RWPE2 (cell line): ENCODE data around the gene SLC15A1.
A peak's percentile ranks its signal among the peaks of the same experiment; 100 is the strongest.

Experiments used
- ATAC-seq: fragments of 200-7000 bp; cut with Tn5 transposase; 3 replicates; pipeline ENCODE4 v1.9.1; 2021; ENCODE audit warnings: low read depth
- DNase-seq: peaks from one replicate; pipeline ENCODE4 v3.0.0-alpha.2; 2020; ENCODE audit warnings: low spot score
- H3K27ac ChIP-seq: fragments of 450-650 bp; 2 replicates; pipeline ENCODE4 v1.5.1; 2017; ENCODE audit warnings: mild to moderate bottlenecking; ENCODE audit not compliant: poor library complexity, severe bottlenecking
- H3K27me3 ChIP-seq: fragments of 250-450 bp; sonication (Bioruptor Pico); 2 replicates; pipeline ENCODE4 v1.5.1; 2021; ENCODE audit warnings: mild to moderate bottlenecking, moderate library complexity; ENCODE audit not compliant: insufficient read depth, poor library complexity, severe bottlenecking
- H3K36me3 ChIP-seq: fragments of 250-450 bp; sonication (Bioruptor Pico); 2 replicates; pipeline ENCODE4 v1.5.1; 2020; ENCODE audit warnings: low read depth, mild to moderate bottlenecking, moderate library complexity
- H3K4me1 ChIP-seq: fragments of 250-450 bp; sonication (Bioruptor Pico); 2 replicates; pipeline ENCODE4 v1.5.1; 2021; ENCODE audit warnings: mild to moderate bottlenecking, moderate library complexity; ENCODE audit not compliant: insufficient read depth, poor library complexity, severe bottlenecking
- H3K4me3 ChIP-seq: fragments of 250-450 bp; sonication (Bioruptor Pico); 2 replicates; pipeline ENCODE4 v1.5.1; 2021; ENCODE audit warnings: mild to moderate bottlenecking, moderate library complexity; ENCODE audit not compliant: severe bottlenecking
- H3K9me3 ChIP-seq: fragments of 250-450 bp; sonication (Bioruptor Pico); 2 replicates; pipeline ENCODE4 v1.5.1; 2021; ENCODE audit warnings: mild to moderate bottlenecking, moderate library complexity; ENCODE audit not compliant: severe bottlenecking
- TF ChIP-seq, protein P1 (sequence below): fragments of 450-650 bp; IDR thresholded peaks from one replicate; pipeline ENCODE4 v1.5.1; 2017; ENCODE audit warnings: mild to moderate bottlenecking, moderate library complexity; ENCODE audit not compliant: poor library complexity, severe bottlenecking

Gene SLC15A1

GRCh38 chr13:98730441-98730840, 22.0 kb downstream of the SLC15A1 start:
- H3K9me3 ChIP-seq = no peaks in the 10 kb centered on the region
- DNase-seq (no peak), ATAC-seq (no peak)
- H3K27ac ChIP-seq = no peak overlapping the region
- H3K4me1 ChIP-seq = no peaks in the 10 kb centered on the region
- no peak overlapping the region for H3K4me3 ChIP-seq
- TF ChIP-seq, protein P1, sequence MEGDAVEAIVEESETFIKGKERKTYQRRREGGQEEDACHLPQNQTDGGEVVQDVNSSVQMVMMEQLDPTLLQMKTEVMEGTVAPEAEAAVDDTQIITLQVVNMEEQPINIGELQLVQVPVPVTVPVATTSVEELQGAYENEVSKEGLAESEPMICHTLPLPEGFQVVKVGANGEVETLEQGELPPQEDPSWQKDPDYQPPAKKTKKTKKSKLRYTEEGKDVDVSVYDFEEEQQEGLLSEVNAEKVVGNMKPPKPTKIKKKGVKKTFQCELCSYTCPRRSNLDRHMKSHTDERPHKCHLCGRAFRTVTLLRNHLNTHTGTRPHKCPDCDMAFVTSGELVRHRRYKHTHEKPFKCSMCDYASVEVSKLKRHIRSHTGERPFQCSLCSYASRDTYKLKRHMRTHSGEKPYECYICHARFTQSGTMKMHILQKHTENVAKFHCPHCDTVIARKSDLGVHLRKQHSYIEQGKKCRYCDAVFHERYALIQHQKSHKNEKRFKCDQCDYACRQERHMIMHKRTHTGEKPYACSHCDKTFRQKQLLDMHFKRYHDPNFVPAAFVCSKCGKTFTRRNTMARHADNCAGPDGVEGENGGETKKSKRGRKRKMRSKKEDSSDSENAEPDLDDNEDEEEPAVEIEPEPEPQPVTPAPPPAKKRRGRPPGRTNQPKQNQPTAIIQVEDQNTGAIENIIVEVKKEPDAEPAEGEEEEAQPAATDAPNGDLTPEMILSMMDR = no peak
- no peaks in the 10 kb centered on the region for H3K36me3 ChIP-seq
- H3K27me3 ChIP-seq = no peaks in the 10 kb centered on the region

DNA sequence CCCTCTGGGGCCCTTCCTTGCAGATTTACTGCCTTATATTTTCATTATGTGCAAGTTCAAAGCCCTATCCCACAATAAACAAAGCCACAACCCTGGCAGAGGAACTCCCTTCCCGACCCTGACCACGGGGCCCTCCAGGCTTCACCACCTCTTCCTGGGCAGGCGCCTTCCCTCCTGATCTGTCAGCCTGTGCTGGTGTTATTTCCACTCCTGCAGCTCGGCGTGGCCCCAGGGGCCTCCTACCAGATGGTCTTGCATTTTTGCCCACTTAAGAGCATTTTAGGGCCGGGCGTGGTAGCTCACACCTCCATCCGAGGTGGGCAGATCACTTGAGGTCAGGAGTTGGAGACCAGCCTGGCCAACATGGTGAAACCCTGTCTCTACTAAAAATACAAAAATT, 22.8 kb downstream of the SLC15A1 start:
- Histone ChIP-seq H3K4me1 (no peaks in the 10 kb centered on the region), H3K4me3 (no peak overlapping the region), H3K36me3 (no peaks in the 10 kb centered on the region), H3K27ac (no peak overlapping the region), H3K27me3 (no peaks in the 10 kb centered on the region), H3K9me3 (no peaks in the 10 kb centered on the region)
- DNase-seq (no peak), ATAC-seq (no peak)
- TF ChIP-seq, protein P1 = no peak

GRCh38 chr13:98722958-98723357, 29.5 kb downstream of the SLC15A1 start:
- no peak overlapping the region for H3K4me3 ChIP-seq
- no peaks in the 10 kb centered on the region for H3K27me3 ChIP-seq
- H3K9me3 ChIP-seq = no peaks in the 10 kb centered on the region
- H3K27ac ChIP-seq = no peak overlapping the region
- no peaks in the 10 kb centered on the region for H3K4me1 ChIP-seq
- TF ChIP-seq, protein P1 = no peak
- no peaks in the 10 kb centered on the region for H3K36me3 ChIP-seq
- ATAC-seq (no peak), DNase-seq (no peak)

GRCh38 chr13:98721825-98722510, 30.5 kb downstream of the SLC15A1 start:
- no peak overlapping the region for H3K4me3 ChIP-seq
- no peaks in the 10 kb centered on the region for H3K4me1 ChIP-seq
- TF ChIP-seq, protein P1 = no peak
- no peak for DNase-seq
- H3K9me3 ChIP-seq = no peaks in the 10 kb centered on the region
- ATAC-seq = peak; percentile 48; the same call in 1 of the 3 replicates
- H3K27me3 ChIP-seq = no peaks in the 10 kb centered on the region
- H3K27ac ChIP-seq = no peak overlapping the region
- no peaks in the 10 kb centered on the region for H3K36me3 ChIP-seq

- no peaks in the 10 kb centered on the region for H3K36me3 ChIP-seq
- H3K27ac ChIP-seq = no peak overlapping the region
- DNase-seq (no peak), ATAC-seq (no peak)
- TF ChIP-seq, protein P1 = no peak
- no peaks in the 10 kb centered on the region for H3K27me3 ChIP-seq
- H3K4me1 ChIP-seq = no peaks in the 10 kb centered on the region
- H3K4me3 ChIP-seq = no peak overlapping the region
- no peaks in the 10 kb centered on the region for H3K9me3 ChIP-seq
Measured at GRCh38 chr13:98719527-98720250, 32.8 kb downstream of the SLC15A1 start.
